ENCODE results near the gene F7.
"Not testable (repeated sequence)": the region's sequence is repeated elsewhere in the genome, so short reads cannot be mapped to it uniquely, and the experiment has no call there.

F7 gene

DNA sequence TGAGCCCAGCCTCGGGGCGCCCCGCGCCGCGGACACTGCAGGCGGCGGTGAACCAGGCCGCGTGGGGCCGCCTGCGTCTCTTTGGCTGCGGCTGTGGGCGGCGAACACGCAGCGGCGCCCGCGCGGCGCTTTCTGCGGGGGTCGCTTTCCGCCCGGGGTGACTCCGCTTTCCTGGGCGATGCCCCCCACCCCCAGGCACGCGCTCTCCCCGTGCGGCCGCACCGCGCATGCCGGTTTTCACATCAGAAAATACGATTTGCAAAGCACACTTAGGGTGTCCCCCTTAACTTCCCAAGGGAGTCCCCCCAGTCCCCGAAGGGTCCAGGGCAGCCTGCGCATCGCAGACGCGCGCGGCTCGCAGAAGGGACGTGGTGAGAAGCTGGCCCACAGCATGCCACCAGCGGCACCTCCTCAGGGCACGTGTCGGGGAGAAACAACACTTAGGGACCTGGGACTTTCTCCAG is 5.3 kb downstream of the F7 start:
- no peak for DNase-seq (ENCODE audit: low read depth)
- no peak for TF ChIP-seq CTCF (IDR thresholded peaks at IDR 0.05; ENCODE audit: insufficient read depth, low read depth, low read length, missing control alignments)
- no peak overlapping the region for H3K4me3 ChIP-seq (ENCODE audit: low read depth, low read length)

DNA sequence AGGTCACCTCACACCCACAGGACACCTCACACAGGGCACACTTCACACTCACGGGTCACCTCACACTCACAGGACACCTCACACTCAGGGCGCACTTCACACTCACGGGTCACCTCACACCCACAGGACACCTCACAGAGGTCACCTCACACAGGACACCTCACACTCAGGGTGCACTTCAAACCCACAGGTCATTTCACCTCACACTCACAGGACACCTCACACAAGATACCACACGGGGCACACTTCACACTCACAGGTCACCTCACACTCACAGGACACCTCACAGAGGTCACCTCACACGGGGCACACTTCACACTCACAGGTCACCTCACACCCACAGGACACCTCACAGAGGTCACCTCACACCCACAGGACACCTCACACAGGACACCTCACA is 6.2 kb downstream of the F7 start:
- DNase-seq (ENCODE audit: low read depth); H3K4me3 ChIP-seq (ENCODE audit: low read depth, low read length): not testable (repeated sequence)

- not testable (repeated sequence) for DNase-seq (ENCODE audit: low read depth); H3K4me3 ChIP-seq (ENCODE audit: low read depth, low read length)
Measured at GRCh38 chr13:113112475-113112874, 6.9 kb downstream of the F7 start.

DNA sequence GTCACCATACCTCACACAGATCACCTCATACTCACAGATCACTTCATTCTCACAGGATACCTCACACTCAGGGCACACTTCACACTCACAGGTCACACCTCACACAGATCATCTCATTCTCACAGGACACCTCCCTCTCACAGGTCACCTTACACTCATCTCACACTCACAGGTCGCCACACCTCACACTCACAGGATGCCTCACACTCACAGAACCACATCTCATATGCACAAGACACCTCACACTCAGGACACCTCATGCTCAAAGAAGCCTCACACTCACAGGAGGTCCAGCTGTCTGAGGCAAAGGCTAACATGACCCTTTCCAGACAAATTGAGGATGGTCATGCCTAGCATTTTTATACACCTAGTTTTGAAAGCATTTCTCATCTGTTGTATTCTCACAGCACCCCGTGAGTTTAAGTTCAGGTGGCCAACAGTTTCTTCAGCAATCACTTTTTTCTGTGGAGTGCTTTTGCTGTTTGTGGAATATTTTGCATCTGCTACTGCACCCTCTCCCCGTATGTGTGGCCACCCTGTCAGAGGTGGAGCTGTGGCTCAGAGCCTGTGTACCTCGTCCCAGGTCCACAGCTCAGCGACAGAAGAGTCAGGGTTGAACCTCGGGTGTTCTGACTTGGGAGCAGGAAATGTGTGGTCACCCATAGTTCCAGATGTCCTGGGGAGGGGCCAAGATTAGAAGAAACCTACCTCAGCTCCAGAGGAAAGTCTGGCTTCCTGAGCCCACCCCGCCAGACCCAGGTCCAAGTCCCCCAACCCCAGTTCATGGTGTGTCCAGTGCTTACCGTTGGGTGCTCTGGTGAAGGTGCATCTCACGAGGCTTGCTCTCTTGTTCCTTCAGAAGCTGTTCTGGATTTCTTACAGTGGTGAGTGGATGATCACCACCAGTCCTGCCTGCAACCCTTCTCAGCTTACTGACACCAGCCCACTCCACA is 7.6 kb downstream of the F7 start:
- no peak for DNase-seq (ENCODE audit: low read depth)
- TF ChIP-seq CTCF (IDR thresholded peaks at IDR 0.05; ENCODE audit: insufficient read depth, low read depth, low read length, missing control alignments), result no peak
- no peak overlapping the region for H3K4me3 ChIP-seq (ENCODE audit: low read depth, low read length)

DNA sequence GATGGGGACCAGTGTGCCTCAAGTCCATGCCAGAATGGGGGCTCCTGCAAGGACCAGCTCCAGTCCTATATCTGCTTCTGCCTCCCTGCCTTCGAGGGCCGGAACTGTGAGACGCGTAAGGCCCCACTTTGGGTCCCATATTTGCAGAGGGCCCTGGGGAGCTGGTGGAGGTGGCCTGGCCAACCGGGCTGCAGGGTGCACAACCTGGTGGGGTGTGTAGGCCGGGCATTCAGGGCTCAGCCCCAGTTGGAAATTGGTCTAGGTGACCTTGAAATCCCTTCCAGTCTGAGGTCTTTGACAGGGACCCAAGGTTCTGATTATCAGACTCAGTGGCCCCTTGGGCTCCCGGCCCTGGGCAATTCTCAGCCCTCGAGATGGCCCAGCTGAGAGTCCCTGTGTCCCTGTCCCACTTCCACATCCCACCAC is 8.3 kb downstream of the F7 start:
- no peak overlapping the region for H3K4me3 ChIP-seq (ENCODE audit: low read depth, low read length)
- no peak for DNase-seq (ENCODE audit: low read depth)
- no peak for TF ChIP-seq CTCF (IDR thresholded peaks at IDR 0.05; ENCODE audit: insufficient read depth, low read depth, low read length, missing control alignments)

DNA sequence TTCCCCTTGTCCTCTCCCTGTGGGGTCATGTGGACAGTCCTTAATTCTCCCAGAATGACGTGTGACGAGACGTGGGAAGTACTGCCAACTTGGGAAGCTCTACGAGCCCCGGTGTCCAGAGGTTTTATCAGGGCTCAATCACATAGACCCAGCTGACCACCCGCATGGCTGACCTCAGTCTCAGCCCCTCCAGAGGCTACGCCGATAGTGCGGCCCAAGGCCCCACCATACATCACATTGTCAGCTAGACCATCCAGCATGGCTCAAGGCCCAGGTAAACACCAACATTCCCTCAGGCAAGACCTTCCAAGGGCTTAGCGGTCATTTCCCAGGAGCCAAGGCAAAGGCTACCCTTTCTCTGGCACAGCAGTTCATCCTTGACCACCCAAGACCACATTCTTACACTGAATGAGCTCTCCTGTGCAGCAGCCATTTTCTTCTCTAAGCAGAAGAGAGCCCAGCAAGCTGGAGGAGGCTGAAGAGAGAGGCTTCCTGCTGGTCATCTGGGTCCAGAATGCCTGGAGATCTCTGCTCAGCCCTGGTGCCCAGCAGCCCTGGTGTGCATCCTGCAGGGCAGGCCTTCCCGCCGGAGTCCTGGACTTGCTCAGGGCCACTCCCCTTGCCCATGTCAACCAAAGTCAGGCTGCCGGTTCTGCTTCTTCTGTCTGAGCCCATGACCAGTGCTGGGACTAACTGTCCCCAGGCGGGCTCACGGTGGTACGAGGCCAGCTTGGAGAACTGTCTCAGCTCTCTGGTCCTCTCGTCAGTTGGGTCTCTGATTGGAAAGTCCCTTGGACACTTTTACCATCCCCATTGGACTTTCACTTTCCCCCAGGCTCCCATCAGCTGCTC is 9.1 kb downstream of the F7 start:
- no peak for TF ChIP-seq CTCF (IDR thresholded peaks at IDR 0.05; ENCODE audit: insufficient read depth, low read depth, low read length, missing control alignments)
- no peak overlapping the region for H3K4me3 ChIP-seq (ENCODE audit: low read depth, low read length)
- DNase-seq (ENCODE audit: low read depth), result no peak

GRCh38 chr13:113115363-113116205 is 10.0 kb downstream of the F7 start:
- no peak for TF ChIP-seq CTCF (IDR thresholded peaks at IDR 0.05; ENCODE audit: insufficient read depth, low read depth, low read length, missing control alignments)
- DNase-seq (ENCODE audit: low read depth), result no peak
- no peak overlapping the region for H3K4me3 ChIP-seq (ENCODE audit: low read depth, low read length)

Data from GM12865 (cell line).